H1 (cell line): ENCODE measurements around the gene SHISA7. TPM values are rescaled to one million over a fixed set of nuclear protein-coding genes. Genes with fewer than 3 reads are reported as not detected.

Experiments
- CTCF ChIA-PET: fragments of 300-600 bp; sonication (Branson Sonifier 250); formaldehyde crosslinking; loops from one replicate; lab custom pipeline; 2021; ENCODE audit not compliant: partially characterized antibody; lab: Charles Lee
- POLR2A ChIA-PET: fragments of 300-600 bp; sonication (Branson Sonifier 250); formaldehyde crosslinking; loops from one replicate; lab custom pipeline; 2021; ENCODE audit warnings: inconsistent platforms; ENCODE audit not compliant: partially characterized antibody; lab: Charles Lee
- DNase-seq, 2 experiments: peaks; one replicate each; pipeline versions ENCODE4 v3.0.0 to v3.0.0-alpha.2; 2010 to 2022; ENCODE audit warnings: low spot score in 2 of 2, low read depth in 1 of 2, mixed read lengths in 1 of 2
- FAIRE-seq: peaks from 2 replicates; lab custom pipeline; 2011; peaks lifted over from hg19 to GRCh38; lab: Jason Lieb, UNC
- H2AFZ ChIP-seq: 2 replicates; pipeline ENCODE4 v1.8.1; 2012; ENCODE audit warnings: low read length, inconsistent platforms
- H2AK5ac ChIP-seq: 2 replicates; pipeline ENCODE4 v1.6.1; 2013; ENCODE audit warnings: low read depth, low read length
- H2BK120ac ChIP-seq: replicated peaks from 2 replicates; pipeline ENCODE3; 2013; ENCODE audit warnings: low read depth, low read length, inconsistent platforms
- H2BK12ac ChIP-seq: 2 replicates; pipeline ENCODE4 v1.6.1; 2013; ENCODE audit warnings: low read depth, low read length
- H2BK15ac ChIP-seq: 2 replicates; pipeline ENCODE4 v1.6.1; 2013; ENCODE audit warnings: low read length
- H2BK20ac ChIP-seq: 2 replicates; pipeline ENCODE4 v1.6.1; 2013; ENCODE audit warnings: low read length
- H2BK5ac ChIP-seq: 2 replicates; pipeline ENCODE4 v1.6.1; 2013; ENCODE audit warnings: low read depth, low read length
- H3K14ac ChIP-seq: 2 replicates; pipeline ENCODE4 v1.6.1; 2013; ENCODE audit warnings: inconsistent platforms; ENCODE audit not compliant: insufficient read length
- H3K18ac ChIP-seq: 2 replicates; pipeline ENCODE4 v1.6.1; 2013; ENCODE audit warnings: low read length; ENCODE audit errors: extremely low read depth
- H3K23ac ChIP-seq: 2 replicates; pipeline ENCODE4 v1.6.1; 2013; ENCODE audit warnings: inconsistent platforms; ENCODE audit not compliant: insufficient read length
- H3K23me2 ChIP-seq: 2 replicates; pipeline ENCODE4 v1.6.1; 2013; ENCODE audit warnings: low read depth, low read length
- H3K27ac ChIP-seq: 2 replicates; pipeline ENCODE4 v1.6.1; 2011; ENCODE audit warnings: low read depth, low read length, inconsistent platforms
- H3K27me3 ChIP-seq, 4 experiments: replicated peaks in 1 of 4; 1 replicate in 1 of 4; 2 replicates in 3 of 4; pipeline versions ENCODE4 v1.6.1 to v1.8.1; 2011 to 2013; ENCODE audit warnings: low read length in 3 of 4, mild to moderate bottlenecking in 3 of 4, inconsistent platforms in 2 of 4, mixed read lengths in 2 of 4, moderate library complexity in 1 of 4; ENCODE audit not compliant: control insufficient read depth in 3 of 4, insufficient read depth in 3 of 4; ENCODE audit errors: extremely low read depth in 1 of 4
- H3K36me3 ChIP-seq, 4 experiments: 2 replicates each; pipeline versions ENCODE4 v1.6.1 to v1.8.1; 2011 to 2013; ENCODE audit warnings: mild to moderate bottlenecking in 4 of 4, low read length in 3 of 4, moderate library complexity in 2 of 4, control low read depth in 1 of 4, inconsistent platforms in 1 of 4; ENCODE audit not compliant: insufficient read depth in 4 of 4, control insufficient read depth in 2 of 4
- H3K4ac ChIP-seq: replicated peaks from 2 replicates; pipeline ENCODE3; 2013; ENCODE audit warnings: low read length, low read depth, mixed read lengths, inconsistent platforms; ENCODE audit not compliant: insufficient read length
- H3K4me1 ChIP-seq, 4 experiments: replicated peaks in 1 of 4; 1 replicate in 1 of 4; 2 replicates in 3 of 4; pipeline versions ENCODE4 v1.6.1 to v1.8.1; 2011 to 2013; ENCODE audit warnings: low read length in 3 of 4, inconsistent platforms in 2 of 4, mixed read lengths in 1 of 4; ENCODE audit not compliant: insufficient read depth in 4 of 4, control insufficient read depth in 3 of 4
- H3K4me2 ChIP-seq, 2 experiments: 2 replicates each; pipeline versions ENCODE4 v1.6.1 to v1.8.1; 2011 to 2013; ENCODE audit warnings: low read depth in 2 of 2, low read length in 2 of 2, control low read depth in 1 of 2, inconsistent platforms in 1 of 2, mild to moderate bottlenecking in 1 of 2; ENCODE audit not compliant: insufficient read depth in 1 of 2
- H3K4me3 ChIP-seq, 4 experiments: fragments of 200-600, 300-600 bp in 1 of 4; sonication (generic), shearing (Covaris generic), sonication (Bioruptor Twin) in 1 of 4; 2 replicates each; pipeline versions ENCODE4 v1.5.1 to v1.8.1; 2011 to 2016; ENCODE audit warnings: low read length in 4 of 4, low read depth in 3 of 4, control low read depth in 2 of 4, inconsistent platforms in 2 of 4, mild to moderate bottlenecking in 2 of 4, mixed read lengths in 1 of 4, moderate library complexity in 1 of 4; ENCODE audit not compliant: insufficient read depth in 2 of 4; ENCODE audit errors: extremely low read depth in 1 of 4
- H3K56ac ChIP-seq: replicated peaks from 2 replicates; pipeline ENCODE3; 2013; ENCODE audit warnings: low read depth, mild to moderate bottlenecking, mixed read lengths, low read length, inconsistent platforms; ENCODE audit not compliant: insufficient read length
- H3K79me1 ChIP-seq: 2 replicates; pipeline ENCODE4 v1.6.1; 2013; ENCODE audit warnings: low read depth, low read length, control low read depth
- H3K79me2 ChIP-seq, 2 experiments: 2 replicates each; pipeline versions ENCODE4 v1.6.1 to v1.8.1; 2012 to 2013; ENCODE audit warnings: low read length in 2 of 2, mild to moderate bottlenecking in 2 of 2, inconsistent platforms in 1 of 2; ENCODE audit not compliant: insufficient read depth in 2 of 2, control insufficient read depth in 1 of 2
- H3K9ac ChIP-seq, 4 experiments: replicated peaks in 1 of 4; 1 replicate in 1 of 4; 2 replicates in 3 of 4; pipeline versions ENCODE4 v1.6.1 to v1.8.1; 2011 to 2013; ENCODE audit warnings: low read depth in 3 of 4, low read length in 3 of 4, control low read depth in 2 of 4, mild to moderate bottlenecking in 2 of 4, moderate library complexity in 2 of 4, inconsistent platforms in 1 of 4; ENCODE audit errors: extremely low read depth in 1 of 4
- H3K9me3 ChIP-seq, 2 experiments: 2 replicates each; pipeline versions ENCODE4 v1.6.1 to v1.8.1; 2012 to 2013; ENCODE audit warnings: mild to moderate bottlenecking in 2 of 2, moderate library complexity in 2 of 2, control low read depth in 1 of 2, inconsistent platforms in 1 of 2, low read depth in 1 of 2, low read length in 1 of 2, mixed read lengths in 1 of 2; ENCODE audit not compliant: insufficient read depth in 2 of 2
- H4K20me1 ChIP-seq, 2 experiments: replicated peaks in 1 of 2; 2 replicates each; pipeline versions ENCODE3 to v1.8.1; 2011 to 2013; ENCODE audit warnings: inconsistent platforms in 2 of 2, low read length in 2 of 2, mild to moderate bottlenecking in 1 of 2; ENCODE audit not compliant: insufficient read depth in 2 of 2, control insufficient read depth in 1 of 2
- H4K5ac ChIP-seq: 2 replicates; pipeline ENCODE4 v1.6.1; 2013; ENCODE audit warnings: low read length, low read depth, mixed read lengths, inconsistent platforms; ENCODE audit not compliant: insufficient read length
- H4K8ac ChIP-seq: 2 replicates; pipeline ENCODE4 v1.8.0; 2013; ENCODE audit warnings: mild to moderate bottlenecking, moderate library complexity, low read length, inconsistent platforms; ENCODE audit not compliant: insufficient read depth; ENCODE audit errors: extremely low read depth
- H4K91ac ChIP-seq: replicated peaks from 2 replicates; pipeline ENCODE3; 2013; ENCODE audit warnings: low read length, mixed read lengths, inconsistent platforms; ENCODE audit not compliant: insufficient read length
- BRCA1 ChIP-seq: IDR thresholded peaks from 2 replicates; pipeline ENCODE4 v1.6.1; 2012; ENCODE audit warnings: low read depth, low read length, improper control_type of control experiment
- CBX5 ChIP-seq: fragments of 300-800, 300-1000 bp; sonication (generic); IDR thresholded peaks from 2 replicates; pipeline ENCODE4 v1.7.1; 2016; ENCODE audit warnings: antibody characterized with exemption, low read length, low read depth
- EP300 ChIP-seq, 2 experiments: IDR thresholded peaks; 1 replicate in 1 of 2; 2 replicates in 1 of 2; pipeline ENCODE4 v1.6.1; 2011 to 2012; ENCODE audit warnings: low read depth in 2 of 2, low read length in 2 of 2, mild to moderate bottlenecking in 2 of 2, borderline replicate concordance in 1 of 2, inconsistent platforms in 1 of 2, moderate library complexity in 1 of 2
- EZH2 ChIP-seq: fragments of 200-600 bp; sonication (generic); IDR thresholded peaks from 2 replicates; pipeline ENCODE4 v1.7.1; 2012; ENCODE audit warnings: low read depth, mild to moderate bottlenecking, moderate library complexity, low read length, inconsistent platforms; ENCODE audit not compliant: severe bottlenecking
- GTF2F1 ChIP-seq: IDR thresholded peaks from 2 replicates; pipeline ENCODE4 v1.6.1; 2012; ENCODE audit warnings: low read depth, low read length, improper control_type of control experiment, borderline replicate concordance
- JUND ChIP-seq: IDR thresholded peaks from 2 replicates; pipeline ENCODE4 v1.6.1; 2011; ENCODE audit warnings: mild to moderate bottlenecking, improper control_type of control experiment, low read length
- RBBP5 ChIP-seq: IDR thresholded peaks from 2 replicates; pipeline ENCODE4 v1.7.1; 2012; ENCODE audit warnings: low read depth, mild to moderate bottlenecking, inconsistent platforms, low read length, moderate library complexity, borderline replicate concordance
- USF2 ChIP-seq: IDR thresholded peaks from 2 replicates; pipeline ENCODE4 v1.6.1; 2011; ENCODE audit warnings: low read length, improper control_type of control experiment
- ZNF274 ChIP-seq: IDR thresholded peaks from 2 replicates; pipeline ENCODE4 v1.7.0; 2012; ENCODE audit warnings: low read length, borderline replicate concordance; ENCODE audit errors: extremely low read depth
- WGBS, 2 experiments: shearing (Covaris generic) in 1 of 2; methylation state at CpG; one replicate each; pipeline versions ENCODE4 v1.1.6 to v1.1.7; 2013 to 2015; ENCODE audit warnings: low lambda C conversion rate in 2 of 2, mixed read lengths in 2 of 2, inconsistent platforms in 1 of 2, low coverage in 1 of 2, missing lambda C conversion rate in 1 of 2; ENCODE audit not compliant: insufficient replicate concordance in 2 of 2, insufficient coverage in 1 of 2, insufficient read length in 1 of 2; ENCODE audit errors: extremely low coverage in 1 of 2, missing lambda C conversion rate in 1 of 2; 5-methylcytosine and 5-hydroxymethylcytosine counted together
- polyA plus RNA-seq, 7 experiments: library from polyadenylated mRNA; depleted of rRNA in 3 of 7; stranded (reverse) in 5 of 7; unstranded in 2 of 7; fragments of >200 nt in 5 of 7; fragments of 200-250 nt in 2 of 7; gene quantifications; 1 replicate in 5 of 7; 2 replicates in 1 of 7; 4 replicates in 1 of 7; pipeline versions ENCODE4 v1.2.1 to v1.2.3, GENCODE V29; 2011 to 2013; ENCODE audit warnings: missing spikeins in 2 of 7, mixed read lengths in 2 of 7
- total RNA-seq: library from RNA; stranded (reverse); fragmentation: NEBNext Ultra II Directional; extraction: Animal tissue kit (Norgen Biotek cat#: 25700); gene quantifications from 2 replicates; pipeline ENCODE4 v1.2.1, GENCODE V29; 2021

Gene SHISA7
- total and polyA plus RNA-seq, 2 of the 8 experiments (the other 6 are each of a cell fraction or from before 2014, with no cell fraction given), result 0.76 to 1.0 TPM

GRCh38 chr19:55483706-55484592 lies 40.8 kb upstream of the SHISA7 start:
- H3K4me2 ChIP-seq, result peak overlapping the region; percentile 68 to 89
- H3K27ac ChIP-seq, result 0 out of 2 replicates have a peak overlapping the region, but pooled peaks have one; percentile 47
- peak overlapping the region; percentile 46 to 88 (median 76) for H3K4me3 ChIP-seq
- H3K4me1 ChIP-seq, result peaks cover 0 to 42% (median 28%) of the 10 kb centered on the region in 4 experiments; a peak in 6 of 7 replicates
- H3K14ac ChIP-seq, result no peak overlapping the region
- H2BK15ac ChIP-seq, result peak overlapping the region; percentile 88
- CTCF ChIA-PET, result interaction anchor here (0.9 to 3.9 kb wide), 9 partner anchors 11 to 182 kb away, joined by 3 to 21 read pairs (median 5); partner anchors contain the start of gene ZNF865
- H2AK5ac ChIP-seq, result no peak overlapping the region; the same call in 1 of the 2 replicates
- peaks cover 9% of the 10 kb centered on the region for H3K79me1 ChIP-seq
- H4K91ac ChIP-seq, result peak overlapping the region; percentile 65
- peak overlapping the region; percentile 60 for H3K18ac ChIP-seq
- H4K20me1 ChIP-seq, result peaks cover 0 to 6% of the 10 kb centered on the region in 2 experiments
- H3K9me3 ChIP-seq, result no peaks in the 10 kb centered on the region
- no peak overlapping the region; a peak in 1 of 7 replicates for H3K9ac ChIP-seq
- H3K56ac ChIP-seq, result no peak overlapping the region
- H3K36me3 ChIP-seq, result peaks cover 0 to 10% (median 0%) of the 10 kb centered on the region in 4 experiments; a peak in 2 of 8 replicates
- DNase-seq (peak in 1 of 2 experiments; percentile 59), FAIRE-seq (no peak)
- H4K8ac ChIP-seq, result peak overlapping the region; percentile 83; the same call in 1 of the 2 replicates
- H2BK12ac ChIP-seq, result no peak overlapping the region
- no peak overlapping the region for H3K23ac ChIP-seq
- POLR2A ChIA-PET, result interaction anchor here (0.6 to 6.8 kb wide), 13 partner anchors 8 to 668 kb away, joined by 3 to 50 read pairs (median 8); partner anchors contain the start of genes FIZ1 and ZNF628
- peaks cover 0 to 11% of the 10 kb centered on the region in 2 experiments; a peak in 1 of 4 replicates for H3K79me2 ChIP-seq
- H2BK5ac ChIP-seq, result no peak overlapping the region
- H2BK20ac ChIP-seq, result no peak overlapping the region
- no peak overlapping the region for H4K5ac ChIP-seq
- H3K23me2 ChIP-seq, result peaks cover 11% of the 10 kb centered on the region
- 77% methylated on average over 37 of the region's 46 CpGs; no CpG with 5 or more reads in 1 of the 2 experiments for WGBS, 2 experiments
- H3K27me3 ChIP-seq, result no peaks in the 10 kb centered on the region
- H2AFZ ChIP-seq, result no peak overlapping the region
- no peak overlapping the region for H3K4ac ChIP-seq
- no peak overlapping the region for H2BK120ac ChIP-seq
- TF ChIP-seq BRCA1 (no peak), GTF2F1 (no peak), EZH2 (no peak), JUND (no peak), EP300 (IDR thresholded peaks at IDR 0.05; ENCODE audit: borderline replicate concordance in 1 of 2, low read depth in 2 of 2, low read length in 2 of 2) (no peak), RBBP5 (no peak), USF2 (no peak), CBX5 (no peak), ZNF274 (no peak)
